HepG2 (cell line): ENCODE results near the gene PLOD2.

Experiments
- ATF1 ChIP-seq: IDR thresholded peaks from 2 replicates; pipeline ENCODE4 v1.6.1; 2016; ENCODE audit warnings: mild to moderate bottlenecking, control low read depth
- FOXO1 ChIP-seq: sonication (generic); formaldehyde crosslinking; IDR thresholded peaks from 2 replicates; pipeline ENCODE4 v1.4.0; 2020; ENCODE audit warnings: missing genetic modification reagents
- PAX8 ChIP-seq: sonication (generic); formaldehyde crosslinking; IDR thresholded peaks from 2 replicates; pipeline ENCODE4 v1.8.0; 2022; ENCODE audit warnings: mild to moderate bottlenecking, missing genetic modification reagents, borderline replicate concordance
- POLR2AphosphoS5 ChIP-seq: IDR thresholded peaks from 2 replicates; pipeline ENCODE4 v1.6.1; 2012; ENCODE audit warnings: low read depth, low read length
- SETDB1 ChIP-seq: sonication (generic); formaldehyde crosslinking; IDR thresholded peaks from 2 replicates; pipeline ENCODE4 v1.5.1; 2020; ENCODE audit warnings: missing genetic modification reagents, mild to moderate bottlenecking, borderline replicate concordance
- SUZ12 ChIP-seq: fragments of 150-350 bp; IDR thresholded peaks from 2 replicates; pipeline ENCODE4 v1.6.1; 2014; ENCODE audit warnings: low read depth, low read length
- TMF1 ChIP-seq: sonication (generic); formaldehyde crosslinking; IDR thresholded peaks from 2 replicates; pipeline ENCODE4 v1.8.1; 2022; ENCODE audit warnings: low read depth, missing genetic modification reagents
- ZFP1 ChIP-seq: IDR thresholded peaks from 2 replicates; pipeline ENCODE4 v1.6.1; 2016
- ZNF274 ChIP-seq: sonication (generic); formaldehyde crosslinking; IDR thresholded peaks from 2 replicates; pipeline ENCODE4 v1.5.1; 2020; ENCODE audit warnings: mild to moderate bottlenecking, missing genetic modification reagents
- ZNF337 ChIP-seq: sonication (generic); formaldehyde crosslinking; IDR thresholded peaks from 2 replicates; pipeline ENCODE4 v1.5.1; 2020; ENCODE audit warnings: missing genetic modification reagents, low read depth, mild to moderate bottlenecking, borderline replicate concordance
- TF ChIP-seq, protein P1 (sequence below): sonication (generic); formaldehyde crosslinking; IDR thresholded peaks from 2 replicates; pipeline ENCODE4 v1.5.0; 2020; ENCODE audit warnings: mild to moderate bottlenecking, missing genetic modification reagents, moderate library complexity
- TF ChIP-seq, protein P2 (sequence below): sonication (generic); formaldehyde crosslinking; IDR thresholded peaks from 2 replicates; pipeline ENCODE4 v1.9.0; 2021; ENCODE audit warnings: missing genetic modification reagents, mild to moderate bottlenecking, borderline replicate concordance

DNA sequence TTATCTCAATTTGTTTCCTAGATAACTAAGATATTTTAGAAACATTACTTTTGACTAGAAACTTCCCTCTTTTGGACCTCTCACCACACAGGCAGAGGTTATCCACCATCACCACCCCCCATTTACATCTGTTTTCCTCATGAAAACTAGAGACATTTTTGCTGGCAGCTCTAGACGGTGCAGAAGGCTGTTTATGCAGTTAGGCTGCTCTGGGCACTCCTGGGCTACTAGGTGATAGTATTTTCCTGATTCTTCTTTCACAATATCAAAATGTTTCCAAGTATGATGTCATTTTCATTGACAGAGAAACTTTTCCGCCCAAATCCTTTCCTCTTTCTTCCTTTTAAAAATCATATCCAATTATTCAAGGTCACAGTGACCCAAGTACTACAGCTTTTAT is 67.1 kb downstream of the PLOD2 start:
- TF ChIP-seq, protein P1, sequence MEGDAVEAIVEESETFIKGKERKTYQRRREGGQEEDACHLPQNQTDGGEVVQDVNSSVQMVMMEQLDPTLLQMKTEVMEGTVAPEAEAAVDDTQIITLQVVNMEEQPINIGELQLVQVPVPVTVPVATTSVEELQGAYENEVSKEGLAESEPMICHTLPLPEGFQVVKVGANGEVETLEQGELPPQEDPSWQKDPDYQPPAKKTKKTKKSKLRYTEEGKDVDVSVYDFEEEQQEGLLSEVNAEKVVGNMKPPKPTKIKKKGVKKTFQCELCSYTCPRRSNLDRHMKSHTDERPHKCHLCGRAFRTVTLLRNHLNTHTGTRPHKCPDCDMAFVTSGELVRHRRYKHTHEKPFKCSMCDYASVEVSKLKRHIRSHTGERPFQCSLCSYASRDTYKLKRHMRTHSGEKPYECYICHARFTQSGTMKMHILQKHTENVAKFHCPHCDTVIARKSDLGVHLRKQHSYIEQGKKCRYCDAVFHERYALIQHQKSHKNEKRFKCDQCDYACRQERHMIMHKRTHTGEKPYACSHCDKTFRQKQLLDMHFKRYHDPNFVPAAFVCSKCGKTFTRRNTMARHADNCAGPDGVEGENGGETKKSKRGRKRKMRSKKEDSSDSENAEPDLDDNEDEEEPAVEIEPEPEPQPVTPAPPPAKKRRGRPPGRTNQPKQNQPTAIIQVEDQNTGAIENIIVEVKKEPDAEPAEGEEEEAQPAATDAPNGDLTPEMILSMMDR (CRISPR knock-in tag) = no peak
- TF ChIP-seq ZNF274 (CRISPR knock-in tag) (no peak), SETDB1 (CRISPR knock-in tag) (no peak), TMF1 (CRISPR knock-in tag) (no peak), ZFP1 (CRISPR knock-in tag) (no peak), SUZ12 (no peak), ATF1 (CRISPR knock-in tag) (no peak), PAX8 (CRISPR knock-in tag) (no peak), POLR2AphosphoS5 (no peak), FOXO1 (CRISPR knock-in tag) (no peak), ZNF337 (CRISPR knock-in tag) (no peak)
- TF ChIP-seq, protein P2, sequence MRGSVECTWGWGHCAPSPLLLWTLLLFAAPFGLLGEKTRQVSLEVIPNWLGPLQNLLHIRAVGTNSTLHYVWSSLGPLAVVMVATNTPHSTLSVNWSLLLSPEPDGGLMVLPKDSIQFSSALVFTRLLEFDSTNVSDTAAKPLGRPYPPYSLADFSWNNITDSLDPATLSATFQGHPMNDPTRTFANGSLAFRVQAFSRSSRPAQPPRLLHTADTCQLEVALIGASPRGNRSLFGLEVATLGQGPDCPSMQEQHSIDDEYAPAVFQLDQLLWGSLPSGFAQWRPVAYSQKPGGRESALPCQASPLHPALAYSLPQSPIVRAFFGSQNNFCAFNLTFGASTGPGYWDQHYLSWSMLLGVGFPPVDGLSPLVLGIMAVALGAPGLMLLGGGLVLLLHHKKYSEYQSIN (CRISPR knock-in tag) = no peak
